ENCODE data around the gene DXO.
"Not testable (repeated sequence)": the region's sequence is repeated elsewhere in the genome, so short reads cannot be mapped to it uniquely, and the experiment has no call there.

DNA sequence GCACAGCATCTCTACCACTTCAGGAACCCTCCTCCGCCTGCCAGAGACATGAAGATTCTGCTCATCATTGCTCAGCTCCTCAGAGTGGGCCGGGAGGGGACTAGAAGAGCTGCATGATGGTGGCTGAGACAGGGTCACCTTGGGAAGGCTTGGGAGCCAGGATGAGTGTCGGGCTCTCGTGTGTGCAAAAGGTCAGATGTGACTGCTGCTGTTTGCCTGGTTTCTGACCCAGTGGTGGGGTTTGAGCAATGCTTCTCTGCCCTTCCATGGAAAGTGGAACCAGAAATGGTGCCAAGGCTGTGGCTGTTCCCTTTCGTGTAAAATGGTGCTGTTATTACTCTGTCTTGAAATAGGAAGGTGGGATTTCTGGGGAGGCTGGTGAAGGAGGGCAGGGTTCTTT is 9.1 kb upstream of the DXO start:
- TF ChIP-seq, protein P1, sequence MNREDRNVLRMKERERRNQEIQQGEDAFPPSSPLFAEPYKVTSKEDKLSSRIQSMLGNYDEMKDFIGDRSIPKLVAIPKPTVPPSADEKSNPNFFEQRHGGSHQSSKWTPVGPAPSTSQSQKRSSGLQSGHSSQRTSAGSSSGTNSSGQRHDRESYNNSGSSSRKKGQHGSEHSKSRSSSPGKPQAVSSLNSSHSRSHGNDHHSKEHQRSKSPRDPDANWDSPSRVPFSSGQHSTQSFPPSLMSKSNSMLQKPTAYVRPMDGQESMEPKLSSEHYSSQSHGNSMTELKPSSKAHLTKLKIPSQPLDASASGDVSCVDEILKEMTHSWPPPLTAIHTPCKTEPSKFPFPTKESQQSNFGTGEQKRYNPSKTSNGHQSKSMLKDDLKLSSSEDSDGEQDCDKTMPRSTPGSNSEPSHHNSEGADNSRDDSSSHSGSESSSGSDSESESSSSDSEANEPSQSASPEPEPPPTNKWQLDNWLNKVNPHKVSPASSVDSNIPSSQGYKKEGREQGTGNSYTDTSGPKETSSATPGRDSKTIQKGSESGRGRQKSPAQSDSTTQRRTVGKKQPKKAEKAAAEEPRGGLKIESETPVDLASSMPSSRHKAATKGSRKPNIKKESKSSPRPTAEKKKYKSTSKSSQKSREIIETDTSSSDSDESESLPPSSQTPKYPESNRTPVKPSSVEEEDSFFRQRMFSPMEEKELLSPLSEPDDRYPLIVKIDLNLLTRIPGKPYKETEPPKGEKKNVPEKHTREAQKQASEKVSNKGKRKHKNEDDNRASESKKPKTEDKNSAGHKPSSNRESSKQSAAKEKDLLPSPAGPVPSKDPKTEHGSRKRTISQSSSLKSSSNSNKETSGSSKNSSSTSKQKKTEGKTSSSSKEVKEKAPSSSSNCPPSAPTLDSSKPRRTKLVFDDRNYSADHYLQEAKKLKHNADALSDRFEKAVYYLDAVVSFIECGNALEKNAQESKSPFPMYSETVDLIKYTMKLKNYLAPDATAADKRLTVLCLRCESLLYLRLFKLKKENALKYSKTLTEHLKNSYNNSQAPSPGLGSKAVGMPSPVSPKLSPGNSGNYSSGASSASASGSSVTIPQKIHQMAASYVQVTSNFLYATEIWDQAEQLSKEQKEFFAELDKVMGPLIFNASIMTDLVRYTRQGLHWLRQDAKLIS (CRISPR knock-in tag; IDR thresholded peaks at IDR 0.05) = not testable (repeated sequence)
- not testable (repeated sequence) for TF ChIP-seq POLR2A (IDR thresholded peaks at IDR 0.05; ENCODE audit: insufficient read depth in 1 of 2, low read depth in 2 of 2, low read length in 2 of 2); HDAC2 (CRISPR knock-in tag; IDR thresholded peaks at IDR 0.05); POLR2AphosphoS5 (IDR thresholded peaks at IDR 0.05; ENCODE audit: low read depth, low read length); HBP1 (CRISPR knock-in tag; IDR thresholded peaks at IDR 0.05; ENCODE audit: low read depth)

Data from HepG2 (cell line).